Endothelial cell of umbilical vein (primary cell): ENCODE data around the gene CDC26. TPM values are rescaled to one million over a fixed set of nuclear protein-coding genes. Genes with fewer than 3 reads are reported as not detected.

Source experiments
- BruUV-seq: library from RNA; stranded (reverse); fragments of 400-500 nt; replicated peaks from 2 replicates; lab custom pipeline; 2021; lab: Mats Ljungman, UMichigan
- CTCF ChIA-PET: fragments of 300-600, 350-600 bp; sonication (Branson Sonifier 250); formaldehyde crosslinking; loops from one replicate; lab custom pipeline; 2021; ENCODE audit warnings: antibody characterized with exemption, inconsistent platforms; lab: Charles Lee
- POLR2A ChIA-PET: fragments of 300-600, 350-600 bp; sonication (Branson Sonifier 250); formaldehyde crosslinking; loops from one replicate; lab custom pipeline; 2021; ENCODE audit warnings: antibody characterized with exemption, inconsistent platforms; lab: Charles Lee
- DNase-seq: peaks from one replicate; pipeline ENCODE4 v3.0.0-alpha.2; 2011; ENCODE audit warnings: low read depth, low spot score
- FAIRE-seq: peaks from 2 replicates; lab custom pipeline; 2011; peaks lifted over from hg19 to GRCh38; lab: Jason Lieb, UNC
- H2AFZ ChIP-seq: 2 replicates; pipeline ENCODE4 v1.6.0; 2012; ENCODE audit warnings: low read depth, low read length, control low read depth, inconsistent platforms
- H3K27ac ChIP-seq: 2 replicates; pipeline ENCODE4 v1.5.1; 2011; ENCODE audit warnings: low read depth, mild to moderate bottlenecking, control low read depth, low read length, moderate library complexity; ENCODE audit not compliant: insufficient read depth
- H3K27me3 ChIP-seq, 2 experiments: 2 replicates each; pipeline versions ENCODE4 v1.6.0 to v1.6.1; 2011; ENCODE audit warnings: low read length in 2 of 2, mixed read lengths in 1 of 2; ENCODE audit not compliant: control insufficient read depth in 2 of 2, insufficient read depth in 2 of 2
- H3K36me3 ChIP-seq, 2 experiments: 2 replicates in 1 of 2; 3 replicates in 1 of 2; pipeline ENCODE4 v1.5.1; 2011; ENCODE audit warnings: low read length in 2 of 2, mild to moderate bottlenecking in 1 of 2, moderate library complexity in 1 of 2; ENCODE audit not compliant: control insufficient read depth in 2 of 2, insufficient read depth in 2 of 2; ENCODE audit errors: extremely low read depth in 1 of 2
- H3K4me1 ChIP-seq: 3 replicates; pipeline ENCODE4 v1.5.1; 2011; ENCODE audit warnings: mild to moderate bottlenecking, low read length; ENCODE audit not compliant: control insufficient read depth, insufficient read depth; ENCODE audit errors: extremely low read depth
- H3K4me2 ChIP-seq: 2 replicates; pipeline ENCODE4 v1.6.1; 2011; ENCODE audit warnings: low read length, control low read depth, mixed read lengths; ENCODE audit not compliant: insufficient read depth
- H3K4me3 ChIP-seq, 3 experiments: fragments of 200-600 bp in 1 of 3; sonication (generic), shearing (Covaris generic) in 1 of 3; replicated peaks in 1 of 3; 2 replicates each; pipeline ENCODE4 v1.5.1; 2011 to 2016; ENCODE audit warnings: control low read depth in 3 of 3, low read length in 3 of 3, mild to moderate bottlenecking in 2 of 3, inconsistent platforms in 1 of 3, low read depth in 1 of 3, moderate library complexity in 1 of 3; ENCODE audit not compliant: insufficient read depth in 1 of 3
- H3K79me2 ChIP-seq: 2 replicates; pipeline ENCODE4 v1.6.0; 2012; ENCODE audit warnings: low read length, inconsistent platforms; ENCODE audit not compliant: control insufficient read depth, insufficient read depth
- H3K9ac ChIP-seq: replicated peaks from 2 replicates; pipeline ENCODE3; 2011; ENCODE audit warnings: low read length, control low read depth; ENCODE audit not compliant: insufficient read depth; ENCODE audit errors: extremely low read depth
- H3K9me1 ChIP-seq: replicated peaks from 3 replicates; pipeline ENCODE4 v1.6.0; 2011; ENCODE audit warnings: mild to moderate bottlenecking, low read length; ENCODE audit not compliant: control insufficient read depth, insufficient read depth; ENCODE audit errors: extremely low read depth
- H3K9me3 ChIP-seq: replicated peaks from 2 replicates; pipeline ENCODE4 v1.5.1; 2012; ENCODE audit warnings: low read length, inconsistent platforms; ENCODE audit not compliant: control insufficient read depth, insufficient read depth
- H4K20me1 ChIP-seq: replicated peaks from 2 replicates; pipeline ENCODE3; 2011; ENCODE audit warnings: mild to moderate bottlenecking, low read length; ENCODE audit not compliant: control insufficient read depth, insufficient read depth; ENCODE audit errors: extremely low read depth
- CTCF ChIP-seq, 2 donors: IDR thresholded peaks; 1 replicate in 1 of 2; 2 replicates in 1 of 2; pipeline ENCODE4 v1.5.1; 2011; ENCODE audit warnings: low read length in 2 of 2, mild to moderate bottlenecking in 2 of 2, moderate library complexity in 2 of 2, control low read depth in 1 of 2, inconsistent platforms in 1 of 2, low read depth in 1 of 2; ENCODE audit not compliant: insufficient read depth in 1 of 2; ENCODE audit errors: extremely low read depth in 1 of 2
- EZH2 ChIP-seq: IDR thresholded peaks from 2 replicates; pipeline ENCODE4 v1.6.1; 2012; ENCODE audit warnings: borderline replicate concordance, low read depth, mild to moderate bottlenecking, moderate library complexity, low read length, inconsistent platforms; ENCODE audit not compliant: severe bottlenecking
- FOS ChIP-seq: IDR thresholded peaks from 2 replicates; pipeline ENCODE4 v1.6.1; 2011; ENCODE audit warnings: mild to moderate bottlenecking, low read length, moderate library complexity, borderline replicate concordance; ENCODE audit not compliant: insufficient read depth
- GATA2 ChIP-seq: IDR thresholded peaks from 2 replicates; pipeline ENCODE4 v1.7.0; 2011; ENCODE audit warnings: low read depth, mild to moderate bottlenecking, moderate library complexity, mixed read lengths, low read length; ENCODE audit not compliant: insufficient read length, insufficient read depth
- JUN ChIP-seq: IDR thresholded peaks from 2 replicates; pipeline ENCODE4 v1.6.1; 2011; ENCODE audit warnings: borderline replicate concordance, low read depth; ENCODE audit not compliant: insufficient read length, insufficient read depth
- MAX ChIP-seq: IDR thresholded peaks from 2 replicates; pipeline ENCODE4 v1.6.1; 2011; ENCODE audit not compliant: insufficient read depth, insufficient read length
- MYC ChIP-seq: IDR thresholded peaks from one replicate; pipeline ENCODE4 v1.6.1; 2011; ENCODE audit warnings: mild to moderate bottlenecking, low read depth, low read length
- POLR2A ChIP-seq: IDR thresholded peaks from 2 replicates; pipeline ENCODE4 v1.6.1; 2012; ENCODE audit warnings: low read depth, mild to moderate bottlenecking, control low read depth, low read length
- POLR2AphosphoS5 ChIP-seq: IDR thresholded peaks from 2 replicates; pipeline ENCODE4 v1.6.1; 2012; ENCODE audit warnings: low read depth, mild to moderate bottlenecking, control low read depth, low read length, moderate library complexity; ENCODE audit not compliant: insufficient read depth
- dilution Hi-C: fragments of 300-500 bp; cut with MboI; formaldehyde crosslinking; loops from one replicate; pipeline ENCODE4 v1.15.0; 2019; ENCODE audit warnings: low sequenced_read_pairs; ENCODE audit not compliant: extremely low pct_ligation_motif_present
- intact Hi-C: fragments of 100-400 bp; cut with micrococcal nuclease; formaldehyde crosslinking; loops from one replicate; pipeline ENCODE4 v1.10.0; 2022
- polyA plus RNA-seq, 4 experiments: library from polyadenylated mRNA; depleted of rRNA in 3 of 4; stranded (reverse) in 3 of 4; unstranded in 1 of 4; fragments of >200 nt; gene quantifications; 2 replicates each; pipeline versions ENCODE4 v1.2.1 to v1.2.3, GENCODE V29; 2011 to 2012; ENCODE audit warnings: missing spikeins in 1 of 4
- total RNA-seq: library from RNA; stranded (reverse); gene quantifications from 2 replicates; pipeline ENCODE4 v1.2.3, GENCODE V29; 2021

CDC26 gene
- total and polyA plus RNA-seq, 2 donors (not counting 3 experiments of a cell fraction or from before 2014, with no cell fraction given), result 25.7 to 36.9 TPM

- Histone ChIP-seq H3K4me2 (no peak overlapping the region), H3K9ac (no peak overlapping the region), H3K9me1 (no peaks in the 10 kb centered on the region), H3K9me3 (no peaks in the 10 kb centered on the region), H3K27ac (no peak overlapping the region), H4K20me1 (no peaks in the 10 kb centered on the region), H3K4me1 (no peaks in the 10 kb centered on the region), H3K36me3 (peaks cover 5 to 10% of the 10 kb centered on the region in 2 experiments), H2AFZ (no peak overlapping the region), H3K27me3 (no peaks in the 10 kb centered on the region), H3K4me3 (no peak overlapping the region), H3K79me2 (no peaks in the 10 kb centered on the region)
- no TSS peak for BruUV-seq
- no peak for DNase-seq
- ChIA-PET CTCF (no interaction called here), POLR2A (no interaction called here)
- dilution Hi-C loops, result no loop called here
- TF ChIP-seq CTCF (IDR thresholded peaks at IDR 0.05; ENCODE audit: extremely low read depth in 1 of 2, insufficient read depth in 1 of 2, low read depth in 1 of 2, low read length in 2 of 2), result no peak
- TF ChIP-seq FOS, result no peak
- no peak for TF ChIP-seq MYC
- TF ChIP-seq POLR2A, result no peak
- intact Hi-C loops, result no loop called here
- FAIRE-seq, result no peak
Observed at GRCh38 chr9:113258282-113258681, 17.1 kb downstream of the CDC26 start.

GRCh38 chr9:113257863-113258262, 17.5 kb downstream of the CDC26 start:
- Histone ChIP-seq H3K4me2 (no peak overlapping the region), H3K4me1 (no peaks in the 10 kb centered on the region), H4K20me1 (no peaks in the 10 kb centered on the region), H3K27ac (no peak overlapping the region), H3K36me3 (peaks cover 5 to 10% of the 10 kb centered on the region in 2 experiments), H2AFZ (no peak overlapping the region), H3K4me3 (no peak overlapping the region), H3K27me3 (no peaks in the 10 kb centered on the region), H3K9me1 (no peaks in the 10 kb centered on the region), H3K9ac (no peak overlapping the region), H3K9me3 (no peaks in the 10 kb centered on the region), H3K79me2 (no peaks in the 10 kb centered on the region)
- CTCF ChIA-PET, result interaction anchor here (1.4 kb wide), 1 partner anchor 12 kb away, joined by 3 read pairs; no protein-coding TSS in a partner anchor
- no peak for TF ChIP-seq FOS
- TF ChIP-seq POLR2AphosphoS5, result no peak
- no peak for TF ChIP-seq CTCF (IDR thresholded peaks at IDR 0.05; ENCODE audit: extremely low read depth in 1 of 2, insufficient read depth in 1 of 2, low read depth in 1 of 2, low read length in 2 of 2)
- TF ChIP-seq POLR2A, result no peak
- no peak for TF ChIP-seq MAX
- no peak for TF ChIP-seq GATA2
- TF ChIP-seq JUN, result no peak
- no peak for TF ChIP-seq MYC
- no peak for TF ChIP-seq EZH2
- POLR2A ChIA-PET, result no interaction called here
- no TSS peak for BruUV-seq
- dilution Hi-C loops, result no loop called here
- FAIRE-seq (no peak), DNase-seq (no peak)
- intact Hi-C loops, result no loop called here
